Astrocyte of the spinal cord (primary cell): ENCODE data around the gene LDLRAD4.

Experiments
- DNase-seq: peaks from one replicate; pipeline ENCODE4 v3.0.0; 2011; ENCODE audit warnings: low read depth, low spot score
- H3K4me3 ChIP-seq: 2 replicates; pipeline ENCODE4 v1.5.1; 2011; ENCODE audit warnings: low read depth, mild to moderate bottlenecking, low read length, moderate library complexity
- in situ Hi-C: cut with HindIII; loops from 2 replicates; pipeline ENCODE4 v1.10.0; 2017; ENCODE audit warnings: low sequenced_read_pairs
- TF ChIP-seq, protein P1 (sequence below): IDR thresholded peaks from 2 replicates; pipeline ENCODE4 v1.5.1; 2012; ENCODE audit warnings: low read depth, mild to moderate bottlenecking, low read length, inconsistent platforms

Gene LDLRAD4

DNA sequence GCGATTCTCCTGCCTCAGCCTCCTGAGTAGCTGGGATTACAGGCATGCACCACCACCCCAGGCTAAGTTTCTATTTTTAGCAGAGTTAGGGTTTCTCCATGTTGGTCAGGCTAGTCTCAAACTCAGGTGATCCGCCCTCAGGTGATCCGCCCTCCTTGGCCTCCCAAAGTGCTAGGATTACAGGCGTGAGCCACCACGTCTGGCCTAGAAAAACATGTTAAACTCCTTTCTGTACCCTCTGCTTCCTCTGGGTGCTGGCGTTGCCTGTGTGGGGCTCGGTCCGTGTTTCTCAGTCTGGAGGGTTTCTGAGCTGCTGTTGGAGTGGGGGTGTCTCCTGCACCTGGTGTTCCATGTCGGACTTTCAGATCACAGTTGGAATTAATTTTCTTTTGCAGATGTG, 17.9 kb downstream of the LDLRAD4 start:
- TF ChIP-seq, protein P1, sequence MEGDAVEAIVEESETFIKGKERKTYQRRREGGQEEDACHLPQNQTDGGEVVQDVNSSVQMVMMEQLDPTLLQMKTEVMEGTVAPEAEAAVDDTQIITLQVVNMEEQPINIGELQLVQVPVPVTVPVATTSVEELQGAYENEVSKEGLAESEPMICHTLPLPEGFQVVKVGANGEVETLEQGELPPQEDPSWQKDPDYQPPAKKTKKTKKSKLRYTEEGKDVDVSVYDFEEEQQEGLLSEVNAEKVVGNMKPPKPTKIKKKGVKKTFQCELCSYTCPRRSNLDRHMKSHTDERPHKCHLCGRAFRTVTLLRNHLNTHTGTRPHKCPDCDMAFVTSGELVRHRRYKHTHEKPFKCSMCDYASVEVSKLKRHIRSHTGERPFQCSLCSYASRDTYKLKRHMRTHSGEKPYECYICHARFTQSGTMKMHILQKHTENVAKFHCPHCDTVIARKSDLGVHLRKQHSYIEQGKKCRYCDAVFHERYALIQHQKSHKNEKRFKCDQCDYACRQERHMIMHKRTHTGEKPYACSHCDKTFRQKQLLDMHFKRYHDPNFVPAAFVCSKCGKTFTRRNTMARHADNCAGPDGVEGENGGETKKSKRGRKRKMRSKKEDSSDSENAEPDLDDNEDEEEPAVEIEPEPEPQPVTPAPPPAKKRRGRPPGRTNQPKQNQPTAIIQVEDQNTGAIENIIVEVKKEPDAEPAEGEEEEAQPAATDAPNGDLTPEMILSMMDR = no peak
- H3K4me3 ChIP-seq = no peak overlapping the region
- in situ Hi-C loops = no loop called here
- DNase-seq = no peak

DNA sequence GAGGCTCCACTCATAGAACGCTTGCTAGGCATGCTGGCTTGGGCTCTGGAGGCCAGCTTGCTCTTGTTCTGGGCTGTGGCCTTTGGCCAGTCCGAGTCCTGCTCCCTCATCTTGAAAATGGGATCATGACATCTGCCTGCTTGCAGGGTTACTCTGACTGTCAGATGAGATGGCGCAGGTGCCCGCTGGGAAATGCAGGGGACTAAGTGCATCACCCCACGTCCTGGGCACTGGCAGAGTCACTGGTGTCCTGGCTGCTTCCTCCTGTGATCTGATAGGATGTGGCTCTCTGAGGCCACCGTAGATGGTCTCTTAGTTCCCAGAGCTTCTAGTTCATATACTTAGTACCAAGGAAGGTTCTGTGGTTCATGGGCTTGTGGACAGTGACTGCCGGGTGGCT, 18.5 kb downstream of the LDLRAD4 start:
- DNase-seq = no peak
- in situ Hi-C loops = no loop called here
- H3K4me3 ChIP-seq = no peak overlapping the region
- TF ChIP-seq, protein P1 = no peak

DNA sequence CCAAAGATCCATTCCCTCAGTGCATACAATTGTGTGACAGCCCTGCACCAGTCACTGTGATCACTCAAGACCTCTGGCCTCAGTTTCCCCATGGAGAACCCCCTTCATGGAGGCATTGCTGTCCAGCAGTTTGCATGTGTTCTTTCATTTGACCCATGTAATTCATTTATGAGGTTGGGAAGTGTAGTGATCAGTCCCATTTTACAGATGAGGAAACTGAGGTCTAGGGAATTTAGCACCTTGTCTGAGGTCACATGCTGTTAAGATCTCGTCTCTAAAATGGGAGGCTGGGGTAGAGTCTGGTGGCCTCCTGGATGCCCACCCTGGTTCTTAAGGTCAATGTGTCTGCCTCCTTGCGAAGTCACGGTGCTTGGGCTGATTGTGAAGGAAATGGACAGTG, 19.1 kb downstream of the LDLRAD4 start:
- in situ Hi-C loops = no loop called here
- no peak for DNase-seq
- no peak overlapping the region for H3K4me3 ChIP-seq
- TF ChIP-seq, protein P1 = no peak

DNA sequence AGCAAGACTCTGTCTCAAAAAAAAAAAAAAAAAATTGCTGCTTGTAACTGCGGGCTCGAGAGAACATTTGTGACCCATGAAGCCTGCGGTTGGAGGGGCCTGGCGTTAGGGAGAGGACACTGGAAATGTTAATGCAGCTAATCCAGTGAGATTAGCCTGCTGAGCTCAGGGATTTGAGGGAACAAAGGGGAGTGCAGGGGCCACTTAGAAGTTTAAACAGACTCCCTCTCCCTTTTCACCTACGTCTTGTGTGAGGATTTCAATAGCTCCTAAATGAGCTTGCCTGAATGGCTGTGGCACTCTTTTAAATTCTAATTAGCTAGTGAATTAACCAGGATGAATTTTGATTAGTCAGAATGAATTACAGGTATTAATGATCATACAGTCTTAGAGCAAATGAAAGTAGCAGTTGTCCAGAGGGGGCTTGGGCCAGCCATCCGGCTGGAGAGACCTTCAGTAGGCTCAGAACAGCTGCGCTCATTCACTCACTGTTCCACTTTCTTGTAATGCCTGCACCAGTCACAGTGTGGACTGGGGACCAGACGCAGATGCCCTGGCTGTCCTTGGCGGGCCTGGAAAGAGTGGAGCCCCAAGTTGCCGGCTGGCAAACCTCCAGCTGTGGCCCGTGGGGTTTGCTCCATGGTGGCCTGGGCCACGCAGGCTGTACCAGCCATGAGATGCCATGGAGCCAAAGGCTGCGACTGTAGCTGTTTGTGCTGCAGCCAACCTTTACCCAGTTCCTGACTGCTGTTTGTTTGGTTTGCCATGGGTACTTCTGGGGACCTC, 20.8 kb downstream of the LDLRAD4 start:
- in situ Hi-C loops = no loop called here
- TF ChIP-seq, protein P1 = no peak
- no peak overlapping the region for H3K4me3 ChIP-seq
- no peak for DNase-seq

DNA sequence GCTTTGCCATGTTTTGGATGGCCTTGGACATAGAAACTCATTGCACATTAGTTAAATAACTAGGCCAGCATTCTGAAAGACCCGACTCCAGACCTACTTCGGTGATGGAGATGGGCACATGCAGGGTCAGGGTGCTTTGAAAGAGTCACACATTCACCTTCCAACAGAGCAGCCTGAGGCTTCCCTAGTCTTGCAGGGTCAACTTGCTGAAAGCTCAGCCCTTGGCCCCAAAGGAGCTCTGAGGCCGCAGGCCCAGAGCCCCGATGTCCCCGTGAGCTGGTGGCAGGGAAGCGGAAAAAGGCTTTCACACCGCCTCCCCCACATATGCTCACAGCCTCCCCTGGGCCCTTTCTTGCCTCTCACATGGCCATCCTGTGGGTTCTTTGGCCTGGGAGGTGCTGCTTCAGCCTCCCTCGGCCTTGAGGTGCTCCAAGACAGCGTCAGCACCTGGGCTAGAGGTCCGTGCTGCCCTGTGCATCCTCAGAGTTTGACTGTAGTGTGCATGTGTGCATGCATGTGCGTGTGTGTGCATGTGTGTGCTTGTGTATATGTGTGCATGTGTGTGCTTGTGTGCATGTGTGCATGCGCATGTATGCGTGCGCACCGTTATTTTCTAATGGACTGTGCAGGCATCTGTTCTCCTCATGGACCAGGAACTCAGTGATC, 21.6 kb downstream of the LDLRAD4 start:
- no peak overlapping the region for H3K4me3 ChIP-seq
- in situ Hi-C loops = no loop called here
- TF ChIP-seq, protein P1 = no peak
- DNase-seq = no peak

DNA sequence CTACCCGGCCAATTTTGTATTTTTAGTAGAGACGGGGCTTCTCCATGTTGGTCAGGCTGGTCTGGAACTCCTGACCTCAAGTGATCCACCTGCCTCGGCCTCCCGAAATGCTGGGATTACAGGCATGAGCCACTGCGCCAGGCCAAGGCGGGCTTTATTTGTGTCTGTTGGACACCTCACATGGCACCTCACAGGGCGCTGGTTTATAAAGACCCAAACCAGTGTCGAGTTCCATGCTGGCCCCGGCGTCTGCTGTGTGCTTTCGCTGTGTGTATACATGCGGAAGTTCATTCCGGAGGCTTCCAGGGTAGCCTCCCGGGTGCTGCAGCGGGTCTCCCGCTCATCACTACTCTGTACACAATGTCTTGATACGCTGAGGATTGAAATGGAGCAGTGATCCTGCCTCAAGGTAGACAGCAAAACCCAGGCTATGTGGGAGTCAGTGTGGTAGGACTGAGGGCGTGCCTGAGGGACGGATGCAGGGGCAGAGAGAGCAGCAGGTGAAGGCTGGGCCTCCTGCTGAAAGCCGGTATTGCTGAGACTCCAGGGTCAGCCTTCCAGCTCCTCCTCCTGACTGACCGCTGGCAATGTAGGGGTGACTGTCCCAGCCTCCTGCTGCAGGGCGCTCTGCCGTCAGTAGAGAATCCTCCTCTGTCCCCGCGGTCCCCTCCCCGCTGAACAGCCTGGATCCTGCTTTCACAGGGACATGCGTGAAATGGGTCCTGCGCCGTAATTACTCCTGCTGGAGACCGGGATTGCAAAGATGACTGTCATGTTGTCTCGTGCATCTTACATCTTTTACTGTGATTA, 22.7 kb downstream of the LDLRAD4 start:
- TF ChIP-seq, protein P1 = no peak
- in situ Hi-C loops = no loop called here
- H3K4me3 ChIP-seq = no peak overlapping the region
- DNase-seq = no peak
